HG03460 (cell line): ENCODE data around the gene SNX32.
"Not testable (repeated sequence)": the region's sequence is repeated elsewhere in the genome, so short reads cannot be mapped to it uniquely, and the experiment has no call there.

Experiments
- ATAC-seq: cut with Tn5 transposase; IDR thresholded peaks from one replicate; pipeline ENCODE4 v1.9.1; 2021; ENCODE audit not compliant: unreplicated experiment

Gene SNX32

GRCh38 chr11:65883058-65883761, 49.4 kb downstream of the SNX32 start:
- ATAC-seq, result no peak

DNA sequence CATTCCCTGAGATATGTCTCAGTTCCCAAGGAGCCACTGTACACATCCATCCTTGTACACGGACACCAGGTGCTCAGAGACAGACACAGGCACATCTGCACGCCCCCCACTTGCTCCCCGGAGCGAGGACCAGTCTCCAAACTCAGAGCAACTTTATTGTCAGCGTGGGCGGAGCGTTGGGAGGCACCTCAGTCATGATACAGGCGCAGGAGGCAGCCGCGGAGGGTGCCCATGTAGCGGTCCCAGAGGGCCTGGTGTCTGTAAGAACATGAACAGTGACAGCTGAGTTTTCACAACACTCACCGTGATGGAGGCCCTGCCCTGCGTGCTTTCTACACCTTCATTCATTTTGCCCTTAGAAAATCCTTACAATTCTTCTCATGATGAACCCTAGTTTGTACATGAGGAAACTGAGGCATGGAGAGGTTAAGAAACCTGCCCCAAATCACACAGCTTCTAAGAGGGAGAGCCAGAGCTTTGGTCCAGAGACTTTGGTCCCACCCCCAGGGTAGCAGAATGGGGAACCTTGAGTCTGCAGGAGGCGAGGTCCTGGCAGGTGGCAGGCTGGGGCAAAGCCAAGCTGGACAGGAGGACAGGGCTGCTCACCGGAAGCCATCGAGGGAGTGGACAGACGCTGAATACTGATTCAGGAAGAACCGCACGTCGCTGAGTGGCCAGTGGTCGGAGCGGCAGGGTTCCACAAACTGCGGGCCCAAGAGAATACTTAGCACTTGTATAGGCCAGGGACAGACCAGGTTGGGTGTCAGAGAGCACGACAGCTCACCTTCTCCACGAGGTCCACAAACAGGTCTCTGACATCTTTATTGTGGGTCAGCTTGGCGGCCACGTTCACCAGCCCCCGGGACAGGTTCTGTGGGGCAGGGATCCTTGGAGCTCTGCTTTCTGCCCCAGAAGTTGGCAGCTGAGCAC, 50.3 kb downstream of the SNX32 start:
- no peak for ATAC-seq

DNA sequence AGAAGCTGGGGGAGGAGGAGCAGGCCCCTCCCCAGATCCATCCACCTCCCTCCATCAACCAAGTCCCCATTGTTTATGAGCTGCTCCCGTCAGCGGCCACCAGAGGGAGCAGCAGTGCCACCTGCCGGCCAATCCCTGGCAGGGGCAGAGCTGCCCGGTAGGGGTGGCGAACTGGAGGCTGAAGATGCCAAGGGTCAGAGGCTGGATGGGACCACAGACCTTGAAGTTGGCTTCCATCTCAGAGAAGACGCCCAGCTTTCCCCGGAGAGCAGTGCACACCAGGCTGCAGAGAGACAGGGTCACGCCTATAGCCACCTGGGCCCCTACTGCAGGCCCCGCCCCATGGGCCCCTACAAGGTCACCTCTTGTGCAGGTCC, 50.9 kb downstream of the SNX32 start:
- ATAC-seq, result no peak

GRCh38 chr11:65885231-65885630, 51.5 kb downstream of the SNX32 start:
- no peak for ATAC-seq

DNA sequence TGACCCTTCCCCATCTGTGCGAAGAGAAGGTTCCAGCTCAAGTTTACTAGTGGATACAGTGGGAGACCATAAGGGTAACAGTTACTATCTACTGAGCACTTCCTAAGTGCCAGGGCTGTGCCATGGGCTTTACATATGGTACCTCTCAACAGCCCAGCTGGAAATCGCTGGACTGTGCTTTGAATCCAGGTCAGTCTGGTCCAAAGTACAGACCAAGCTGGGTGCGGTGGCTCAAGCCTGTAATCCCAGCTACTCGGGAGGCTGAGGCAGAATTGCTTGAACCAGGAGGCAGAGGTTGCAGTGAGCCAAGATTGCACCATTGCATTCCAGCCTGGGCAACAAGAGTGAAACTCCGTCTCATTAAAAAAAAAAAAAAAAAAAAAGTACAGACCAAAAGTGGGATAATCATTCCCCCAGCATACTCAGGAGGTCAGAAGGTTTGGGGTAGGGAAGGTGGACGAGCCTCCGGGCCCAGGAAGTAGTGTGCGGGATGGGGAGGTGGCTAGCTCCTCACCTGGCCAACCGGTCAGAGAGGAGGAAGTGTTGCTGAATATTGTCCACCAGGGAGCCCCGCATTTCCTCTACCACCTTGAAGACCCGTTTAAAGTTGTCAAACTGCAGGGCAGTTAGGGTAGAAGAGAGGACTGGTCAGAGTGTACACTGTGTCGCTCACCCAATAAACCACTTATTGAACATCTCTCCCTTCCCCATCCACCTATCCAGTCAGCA, 52.2 kb downstream of the SNX32 start:
- ATAC-seq, result no peak

DNA sequence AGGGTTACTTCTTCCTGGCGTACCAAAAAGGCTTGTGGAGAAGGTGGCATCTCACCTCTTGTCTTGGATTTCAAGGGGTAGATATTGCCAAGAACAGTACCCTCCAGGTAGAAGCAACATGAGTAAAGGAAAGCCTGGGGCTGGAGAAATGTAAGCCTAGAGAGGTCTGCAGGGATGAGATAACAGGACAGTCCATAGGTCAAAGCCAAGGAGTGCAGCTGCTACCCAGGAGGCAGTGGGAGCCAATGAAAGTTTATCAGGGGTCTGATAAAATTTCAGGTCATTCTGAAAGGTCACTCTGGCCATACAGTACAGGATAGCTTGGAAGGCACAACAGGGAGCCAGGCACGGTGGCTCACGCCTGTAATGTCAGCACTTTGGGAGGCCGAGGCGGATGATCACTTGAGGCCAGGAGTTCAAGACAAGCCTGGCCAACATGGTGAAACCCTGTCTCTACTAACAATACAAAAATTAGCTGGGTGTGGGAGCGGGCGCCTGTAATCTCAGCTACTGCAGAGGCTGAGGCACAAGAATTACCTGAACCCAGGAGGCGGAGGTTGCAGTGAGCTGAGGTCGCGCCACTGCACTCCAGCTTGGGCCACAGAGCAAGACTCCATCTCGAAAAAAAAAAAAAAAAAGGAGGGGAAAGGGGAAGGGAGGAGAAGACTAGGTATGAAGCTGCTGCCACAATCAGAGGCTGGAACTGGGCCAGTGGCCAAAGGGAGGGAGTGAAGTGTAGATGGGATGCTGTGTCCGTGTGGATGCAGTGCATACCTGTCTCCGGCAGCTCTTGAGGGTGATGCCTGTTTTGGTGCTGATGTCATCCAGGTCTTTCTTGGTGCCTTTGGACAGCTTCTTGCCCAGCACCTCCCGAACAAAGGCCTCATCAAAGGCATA, 53.3 kb downstream of the SNX32 start:
- no peak for ATAC-seq

DNA sequence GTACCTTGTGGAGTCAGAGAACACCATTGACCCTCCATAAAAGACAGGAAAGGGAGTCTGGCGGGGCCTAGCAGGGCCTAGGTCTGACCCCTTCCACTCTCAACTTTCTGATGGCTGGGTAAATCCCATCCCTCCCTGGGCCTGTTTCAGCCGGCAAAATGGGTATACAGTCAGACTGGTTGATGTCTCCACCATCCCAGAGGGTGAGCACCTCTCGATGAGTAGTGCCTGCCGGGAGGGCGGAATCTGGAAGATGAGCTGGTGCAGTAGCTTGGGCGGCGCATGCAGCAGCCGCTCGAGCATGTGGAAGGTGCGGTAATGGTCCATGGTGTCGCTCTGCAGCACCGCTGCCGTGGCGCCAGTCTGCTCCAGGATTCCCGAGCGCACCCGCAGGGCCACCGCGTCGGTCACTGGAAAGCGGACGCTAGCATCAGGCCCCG, 54.0 kb downstream of the SNX32 start:
- no peak for ATAC-seq

DNA sequence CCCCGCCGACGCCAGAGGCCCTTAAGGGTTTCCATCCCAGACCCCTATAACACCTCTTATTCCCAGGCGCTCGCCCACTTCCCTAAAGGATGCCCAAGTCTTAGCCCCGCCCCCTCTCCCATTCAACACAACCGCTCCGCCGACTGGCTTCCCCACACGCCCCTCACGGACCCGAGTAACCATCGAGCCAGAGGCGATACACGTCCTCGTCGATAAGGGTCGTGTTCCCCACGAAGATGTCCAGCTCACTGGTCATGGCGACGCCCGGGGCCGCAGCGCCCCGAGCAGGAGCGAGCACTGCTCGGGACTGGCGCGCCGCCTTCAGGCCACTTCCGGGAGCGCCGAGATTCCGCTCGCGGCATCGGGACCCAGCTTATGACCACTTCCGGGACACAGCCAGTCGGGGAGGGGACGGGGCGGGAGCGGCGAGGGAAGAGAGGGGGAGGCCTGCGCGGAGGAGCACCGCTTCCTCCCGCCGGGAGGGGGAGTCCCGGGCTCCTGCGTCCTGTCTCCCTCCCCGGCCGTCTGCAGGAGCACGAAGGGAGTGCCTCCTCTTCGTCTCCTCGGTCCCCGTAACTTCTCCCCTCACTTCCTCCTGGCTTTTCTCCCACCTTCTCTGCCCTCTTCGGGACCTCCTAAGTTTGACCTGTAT, 54.5 kb downstream of the SNX32 start, which contains the start of gene FIBP:
Gene FIBP (minus strand): TSS at position 309 of the 652 bp plus-strand sequence. CDS start 53 bp downstream, at position 256.
- ATAC-seq, result peak; percentile 35

DNA sequence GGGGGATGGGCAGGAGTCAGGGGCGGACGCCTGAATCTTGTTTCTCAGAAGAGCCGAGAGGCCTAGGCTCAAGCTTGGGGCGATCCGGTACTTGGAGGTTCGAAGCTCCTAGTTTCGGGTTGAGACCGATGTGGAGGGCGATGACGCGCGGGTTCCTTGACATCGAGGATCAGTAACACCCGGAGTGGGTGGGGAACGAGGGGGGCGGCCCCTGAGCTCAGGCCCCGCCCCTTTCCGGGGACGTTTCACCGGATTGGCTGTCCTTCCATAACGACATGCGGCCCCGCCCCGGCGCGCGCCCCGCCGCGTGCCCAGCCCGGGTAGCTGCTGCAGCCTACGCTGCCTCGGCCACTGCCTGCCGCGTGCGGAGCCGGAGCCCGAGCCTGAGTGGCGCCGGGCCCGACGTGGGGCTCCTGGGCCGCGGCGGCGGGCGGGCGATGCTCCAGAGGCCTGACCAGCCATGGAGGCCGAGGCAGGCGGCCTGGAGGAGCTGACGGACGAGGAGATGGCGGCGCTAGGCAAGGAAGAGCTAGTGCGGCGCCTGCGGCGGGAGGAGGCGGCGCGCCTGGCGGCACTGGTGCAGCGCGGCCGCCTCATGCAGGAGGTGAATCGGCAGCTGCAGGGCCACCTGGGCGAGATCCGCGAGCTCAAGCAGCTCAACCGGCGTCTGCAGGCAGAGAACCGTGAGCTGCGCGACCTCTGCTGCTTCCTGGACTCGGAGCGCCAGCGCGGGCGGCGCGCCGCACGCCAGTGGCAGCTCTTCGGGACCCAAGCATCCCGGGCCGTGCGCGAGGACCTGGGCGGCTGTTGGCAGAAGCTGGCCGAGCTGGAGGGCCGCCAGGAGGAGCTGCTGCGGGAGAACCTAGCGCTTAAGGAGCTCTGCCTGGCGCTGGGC, 56.8 kb downstream of the SNX32 start, which contains the start of gene CCDC85B:
Gene CCDC85B (plus strand): TSS at position 350 of the 895 bp plus-strand sequence. CDS start 111 bp downstream, at position 461.
- ATAC-seq, result no peak

GRCh38 chr11:65891219-65892136, 57.7 kb downstream of the SNX32 start:
- ATAC-seq, result no peak

GRCh38 chr11:65892137-65892540, 58.4 kb downstream of the SNX32 start:
- not testable (repeated sequence) for ATAC-seq

DNA sequence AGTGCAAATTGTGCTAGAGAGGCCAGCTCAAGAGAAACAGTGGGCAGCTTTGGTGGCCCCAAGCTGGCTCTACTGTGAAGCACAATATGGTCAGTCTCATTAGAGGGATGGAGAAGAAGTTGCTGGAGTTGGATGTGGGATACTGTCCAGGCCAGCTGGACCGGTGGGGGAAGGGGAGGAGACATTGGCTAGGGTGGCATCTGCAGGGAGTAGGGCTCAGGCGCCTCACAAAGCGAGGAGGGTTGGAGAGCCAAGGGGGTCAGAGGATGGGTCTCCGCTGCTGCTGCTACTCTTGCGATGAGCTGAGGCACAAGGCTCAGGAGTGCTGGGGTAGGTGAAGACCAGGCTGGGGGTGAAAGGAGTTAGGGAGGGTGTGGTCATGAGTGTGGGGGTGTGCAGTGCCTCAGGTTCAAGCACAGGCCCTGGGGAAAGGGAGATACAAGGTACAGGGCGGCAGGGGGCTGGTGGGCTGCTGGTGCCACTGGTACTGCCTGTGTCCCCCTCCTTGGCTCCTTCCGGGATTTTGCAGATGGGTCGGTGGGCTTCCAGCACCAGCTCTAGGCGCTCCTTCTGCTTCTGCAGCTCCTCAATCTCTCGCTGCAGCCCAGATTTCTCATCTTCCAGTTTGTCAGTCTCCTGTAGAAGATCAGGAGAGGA, 59.0 kb downstream of the SNX32 start:
- ATAC-seq, result no peak

GRCh38 chr11:65894034-65894591, 60.4 kb downstream of the SNX32 start:
- no peak for ATAC-seq

DNA sequence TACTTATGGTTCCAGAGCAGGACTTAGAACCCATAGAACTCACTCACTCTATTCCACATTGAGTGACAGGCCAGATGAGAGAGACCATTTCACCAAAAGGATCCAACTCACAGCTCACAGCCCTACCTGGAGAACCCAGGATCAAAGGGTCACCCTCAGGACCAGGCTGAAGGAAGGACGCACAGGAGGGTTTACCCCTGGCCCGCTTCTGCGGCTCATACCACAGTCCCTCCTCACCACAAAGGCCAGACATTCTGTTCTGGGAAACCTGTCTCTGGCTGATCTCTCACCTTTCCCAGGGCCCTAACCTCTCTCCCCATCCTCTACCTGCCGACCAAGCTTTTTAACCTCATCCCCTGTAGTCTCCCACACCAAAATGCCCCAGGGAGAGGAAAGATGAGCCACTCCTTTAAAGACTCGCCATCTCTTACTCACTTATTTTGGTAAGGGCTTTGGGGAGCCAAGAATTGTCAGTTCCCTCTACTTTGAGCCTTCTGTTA, 61.8 kb downstream of the SNX32 start:
- ATAC-seq, result no peak

GRCh38 chr11:65896034-65896999, 62.6 kb downstream of the SNX32 start:
- no peak for ATAC-seq
